Erythroblast (primary cell): ENCODE measurements around the gene MOV10L1.

Experiments used
- GATA1 ChIP-seq: IDR thresholded peaks from 2 replicates; pipeline ENCODE4 v1.6.1; 2011; ENCODE audit warnings: low read depth, mild to moderate bottlenecking, control low read depth, low read length, moderate library complexity
- POLR2A ChIP-seq: IDR thresholded peaks from 2 replicates; pipeline ENCODE4 v1.6.1; 2011; ENCODE audit warnings: mild to moderate bottlenecking, low read length

- TF ChIP-seq GATA1 (no peak), POLR2A (no peak)
Measured at GRCh38 chr22:50183141-50183971, 93.5 kb downstream of the MOV10L1 start.
